Fibroblast of lung (primary cell): ENCODE results near the gene RGS1. TPM values are rescaled to one million over a fixed set of nuclear protein-coding genes. Genes with fewer than 3 reads are reported as not detected.

Experiments
- DNase-seq, 2 donors: peaks; one replicate each; pipeline versions ENCODE4 v3.0.0 to v3.0.0-alpha.2; 2010; ENCODE audit warnings: low read depth in 2 of 2
- H2AFZ ChIP-seq: 2 replicates; pipeline ENCODE4 v1.5.1; 2012; ENCODE audit warnings: low read length, control low read depth, inconsistent platforms
- H3K27ac ChIP-seq: 2 replicates; pipeline ENCODE4 v1.5.1; 2011; ENCODE audit warnings: low read length, control low read depth; ENCODE audit not compliant: insufficient read depth
- H3K27me3 ChIP-seq: 2 replicates; pipeline ENCODE4 v1.5.1; 2011; ENCODE audit warnings: mild to moderate bottlenecking, low read length; ENCODE audit not compliant: control insufficient read depth, insufficient read depth
- H3K36me3 ChIP-seq: 2 replicates; pipeline ENCODE4 v1.5.1; 2011; ENCODE audit warnings: low read length; ENCODE audit not compliant: control insufficient read depth, insufficient read depth
- H3K4me1 ChIP-seq: 2 replicates; pipeline ENCODE4 v1.5.1; 2011; ENCODE audit warnings: low read length; ENCODE audit not compliant: control insufficient read depth, insufficient read depth; ENCODE audit errors: extremely low read depth
- H3K4me2 ChIP-seq: 2 replicates; pipeline ENCODE4 v1.5.1; 2011; ENCODE audit warnings: low read length, control low read depth; ENCODE audit not compliant: insufficient read depth; ENCODE audit errors: extremely low read depth
- H3K4me3 ChIP-seq, 4 experiments: fragments of 200-600 bp in 1 of 4; sonication (generic) in 1 of 4; replicated peaks in 1 of 4; 2 replicates each; pipeline ENCODE4 v1.5.1; 2011 to 2016; ENCODE audit warnings: low read length in 4 of 4, low read depth in 3 of 4, mild to moderate bottlenecking in 3 of 4, control low read depth in 2 of 4, inconsistent platforms in 1 of 4, mixed read lengths in 1 of 4; ENCODE audit not compliant: insufficient read depth in 1 of 4; ENCODE audit errors: control extremely low read depth in 1 of 4
- H3K79me2 ChIP-seq: 2 replicates; pipeline ENCODE4 v1.5.1; 2012; ENCODE audit warnings: mild to moderate bottlenecking, low read length, inconsistent platforms; ENCODE audit not compliant: control insufficient read depth, insufficient read depth
- H3K9ac ChIP-seq: 2 replicates; pipeline ENCODE4 v1.5.1; 2011; ENCODE audit warnings: mild to moderate bottlenecking, low read length, control low read depth; ENCODE audit not compliant: insufficient read depth
- H3K9me3 ChIP-seq: 2 replicates; pipeline ENCODE4 v1.5.1; 2012; ENCODE audit warnings: low read depth, low read length; ENCODE audit not compliant: control insufficient read depth, insufficient read depth
- H4K20me1 ChIP-seq: 2 replicates; pipeline ENCODE4 v1.5.1; 2011; ENCODE audit warnings: low read length; ENCODE audit not compliant: control insufficient read depth, insufficient read depth; ENCODE audit errors: extremely low read depth
- CTCF ChIP-seq, 2 donors: IDR thresholded peaks in 1 of 2; conservative IDR thresholded peaks in 1 of 2; 1 replicate in 1 of 2; 2 replicates in 1 of 2; pipeline ENCODE4 v1.5.1; 2011 to 2012; ENCODE audit warnings: low read length in 2 of 2, control low read depth in 1 of 2, inconsistent platforms in 1 of 2, low read depth in 1 of 2, mild to moderate bottlenecking in 1 of 2
- EZH2 ChIP-seq: IDR thresholded peaks from 2 replicates; pipeline ENCODE4 v1.5.1; 2012; ENCODE audit warnings: low read length, control low read depth, mild to moderate bottlenecking; ENCODE audit errors: missing control alignments
- polyA plus RNA-seq, 2 donors: library from polyadenylated mRNA; depleted of rRNA in 1 of 2; stranded (reverse) in 1 of 2; unstranded in 1 of 2; fragments of >200 nt; gene quantifications; 2 replicates each; pipeline ENCODE4 v1.2.1, GENCODE V29; 2011 to 2012; ENCODE audit warnings: missing spikeins in 1 of 2
- total RNA-seq: library from RNA; depleted of rRNA; stranded (reverse); fragments of >200 nt; gene quantifications from 2 replicates; pipeline ENCODE4 v1.2.1, GENCODE V29; 2014

The RGS1 gene
- total and polyA plus RNA-seq, 2 donors (not counting 1 experiment from before 2014, with no cell fraction given): 0.18 to 0.50 TPM

GRCh38 chr1:192602757-192603156, 27.2 kb downstream of the RGS1 start:
- no peak overlapping the region for H2AFZ ChIP-seq
- H3K27ac ChIP-seq: no peak overlapping the region
- H3K9me3 ChIP-seq: no peaks in the 10 kb centered on the region
- H3K27me3 ChIP-seq: no peaks in the 10 kb centered on the region
- no peaks in the 10 kb centered on the region for H3K4me1 ChIP-seq
- H3K4me2 ChIP-seq: no peak overlapping the region
- TF ChIP-seq CTCF (conservative IDR thresholded peaks at IDR 0.05 in 1 of 2, IDR thresholded peaks at IDR 0.05 in 1 of 2; ENCODE audit: low read depth in 1 of 2, low read length in 2 of 2) (no peak), EZH2 (no peak)
- DNase-seq: no peak
- no peaks in the 10 kb centered on the region for H3K36me3 ChIP-seq
- H3K79me2 ChIP-seq: no peaks in the 10 kb centered on the region
- no peak overlapping the region for H3K9ac ChIP-seq
- H3K4me3 ChIP-seq: no peak overlapping the region
- no peaks in the 10 kb centered on the region for H4K20me1 ChIP-seq

GRCh38 chr1:192603218-192603787, 27.7 kb downstream of the RGS1 start:
- Histone ChIP-seq H3K27ac (no peak overlapping the region), H3K9ac (no peak overlapping the region), H4K20me1 (no peaks in the 10 kb centered on the region), H3K79me2 (no peaks in the 10 kb centered on the region), H2AFZ (no peak overlapping the region), H3K4me3 (no peak overlapping the region), H3K27me3 (no peaks in the 10 kb centered on the region), H3K9me3 (no peaks in the 10 kb centered on the region), H3K4me1 (no peaks in the 10 kb centered on the region), H3K4me2 (no peak overlapping the region), H3K36me3 (no peaks in the 10 kb centered on the region)
- no peak for TF ChIP-seq CTCF (conservative IDR thresholded peaks at IDR 0.05 in 1 of 2, IDR thresholded peaks at IDR 0.05 in 1 of 2; ENCODE audit: low read depth in 1 of 2, low read length in 2 of 2)
- TF ChIP-seq EZH2: no peak
- no peak for DNase-seq

- Histone ChIP-seq H3K27me3 (no peaks in the 10 kb centered on the region), H4K20me1 (no peaks in the 10 kb centered on the region), H3K27ac (no peak overlapping the region), H2AFZ (no peak overlapping the region), H3K4me1 (no peaks in the 10 kb centered on the region), H3K79me2 (no peaks in the 10 kb centered on the region), H3K9ac (no peak overlapping the region), H3K36me3 (no peaks in the 10 kb centered on the region), H3K4me2 (no peak overlapping the region), H3K9me3 (no peaks in the 10 kb centered on the region), H3K4me3 (no peak overlapping the region)
- TF ChIP-seq EZH2: no peak
- TF ChIP-seq CTCF (conservative IDR thresholded peaks at IDR 0.05 in 1 of 2, IDR thresholded peaks at IDR 0.05 in 1 of 2; ENCODE audit: low read depth in 1 of 2, low read length in 2 of 2): no peak
- peak in 1 of 2 donors; percentile 78 for DNase-seq
Observed at GRCh38 chr1:192604979-192605620, 29.5 kb downstream of the RGS1 start.
